GM18520 (cell line): ENCODE data around the gene SMIM38.

Experiments used
- ATAC-seq: cut with Tn5 transposase; IDR thresholded peaks from one replicate; pipeline ENCODE4 v1.9.1; 2021; ENCODE audit not compliant: unreplicated experiment

SMIM38 gene

GRCh38 chr11:69200331-69201065 lies 44.8 kb downstream of the SMIM38 start:
- ATAC-seq = no peak

- no peak for ATAC-seq
Observed at GRCh38 chr11:69201066-69201365, 45.3 kb downstream of the SMIM38 start.

- ATAC-seq = no peak
Observed at GRCh38 chr11:69201764-69202370, 46.1 kb downstream of the SMIM38 start.

GRCh38 chr11:69202511-69203221 lies 46.9 kb downstream of the SMIM38 start:
- no peak for ATAC-seq

- ATAC-seq = no peak
Observed at GRCh38 chr11:69203381-69203780, 47.6 kb downstream of the SMIM38 start.

- ATAC-seq = no peak
Observed at GRCh38 chr11:69203901-69204245, 48.1 kb downstream of the SMIM38 start.

- no peak for ATAC-seq
Observed at GRCh38 chr11:69204246-69204940, 48.7 kb downstream of the SMIM38 start.

GRCh38 chr11:69204941-69205742 lies 49.4 kb downstream of the SMIM38 start:
- ATAC-seq = no peak
